NCI-H128 (cell line): ENCODE data around the gene MGRN1.
A peak's percentile ranks its signal among the peaks of the same experiment; 100 is the strongest.

Experiments used
- DNase-seq: peaks from one replicate; lab custom pipeline; 2025; ENCODE audit not compliant: unreplicated experiment; lab: John Stamatoyannopoulos, UW

MGRN1 gene

GRCh38 chr16:4624015-4624826 is at the start of gene MGRN1:
TSS of gene MGRN1 (plus strand) at chr16:4624826. CDS start at chr16:4624961, 135 bp downstream.
- peak; percentile 87 for DNase-seq

- no peak for DNase-seq
Measured at GRCh38 chr16:4574919-4575705, 49.5 kb upstream of the MGRN1 start.

GRCh38 chr16:4576008-4576407 is 48.6 kb upstream of the MGRN1 start:
- no peak for DNase-seq

GRCh38 chr16:4578961-4579530 is 45.6 kb upstream of the MGRN1 start:
- DNase-seq: no peak

GRCh38 chr16:4580250-4580649 is 44.4 kb upstream of the MGRN1 start:
- DNase-seq: no peak

- no peak for DNase-seq
Measured at GRCh38 chr16:4583906-4584305, 40.7 kb upstream of the MGRN1 start.

- no peak for DNase-seq
Measured at GRCh38 chr16:4586291-4586690, 38.3 kb upstream of the MGRN1 start.

GRCh38 chr16:4588386-4588785 is 36.2 kb upstream of the MGRN1 start:
- DNase-seq: no peak

- no peak for DNase-seq
Measured at GRCh38 chr16:4588961-4589360, 35.7 kb upstream of the MGRN1 start.

GRCh38 chr16:4591191-4591590 is 33.4 kb upstream of the MGRN1 start:
- no peak for DNase-seq

- no peak for DNase-seq
Measured at GRCh38 chr16:4591706-4592470, 32.7 kb upstream of the MGRN1 start.

GRCh38 chr16:4593086-4593485 is 31.5 kb upstream of the MGRN1 start:
- DNase-seq: no peak

- no peak for DNase-seq
Measured at GRCh38 chr16:4594433-4595410, 29.9 kb upstream of the MGRN1 start.

GRCh38 chr16:4597174-4597573 is 27.5 kb upstream of the MGRN1 start:
- DNase-seq: no peak

- DNase-seq: no peak
Measured at GRCh38 chr16:4599037-4599436, 25.6 kb upstream of the MGRN1 start.

GRCh38 chr16:4599545-4599944 is 25.1 kb upstream of the MGRN1 start:
- DNase-seq: no peak

GRCh38 chr16:4601036-4601863 is 23.4 kb upstream of the MGRN1 start:
- no peak for DNase-seq

GRCh38 chr16:4601864-4602186 is 22.8 kb upstream of the MGRN1 start:
- DNase-seq: no peak

GRCh38 chr16:4602331-4602730 is 22.3 kb upstream of the MGRN1 start:
- no peak for DNase-seq
